Stimulated activated CD4-positive, alpha-beta T cell treated with anti-CD3 and anti-CD28 coated beads, Interleukin-4, amount 100 ng/mL, for 1 hour (primary cell): ENCODE data around the gene CALD1.

Experiments
- DNase-seq: peaks from one replicate; pipeline ENCODE4 v3.0.0-alpha.2; 2020

Gene CALD1

GRCh38 chr7:134778941-134779740 is at the start of gene CALD1:
CALD1 (plus strand) TSS chr7:134779634; CDS start chr7:134867734, 88,100 bp downstream.
- no peak for DNase-seq

- DNase-seq: no peak
Observed at GRCh38 chr7:134729895-134730294, 49.5 kb upstream of the CALD1 start.

- DNase-seq: no peak
Observed at GRCh38 chr7:134730411-134730829, 49.0 kb upstream of the CALD1 start.

DNA sequence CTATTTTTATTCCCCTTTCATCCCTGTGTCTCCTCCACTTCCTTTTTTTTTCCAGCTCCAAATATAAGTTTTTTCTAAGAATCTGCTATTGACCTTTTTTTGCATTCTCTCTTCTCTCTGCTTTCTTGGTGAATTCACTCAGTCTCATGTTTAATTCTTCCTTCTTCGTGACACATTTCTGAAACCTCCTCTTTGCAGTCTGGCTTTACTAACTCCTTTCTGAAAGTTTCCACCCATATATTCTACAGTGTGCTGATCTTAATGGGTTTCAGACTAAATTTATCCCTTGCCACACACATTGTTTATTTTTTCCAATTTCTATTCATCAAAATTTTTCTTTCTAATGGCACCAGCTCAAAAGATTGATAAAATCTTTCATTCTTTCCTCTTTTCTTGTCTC is 47.8 kb upstream of the CALD1 start:
- no peak for DNase-seq

DNA sequence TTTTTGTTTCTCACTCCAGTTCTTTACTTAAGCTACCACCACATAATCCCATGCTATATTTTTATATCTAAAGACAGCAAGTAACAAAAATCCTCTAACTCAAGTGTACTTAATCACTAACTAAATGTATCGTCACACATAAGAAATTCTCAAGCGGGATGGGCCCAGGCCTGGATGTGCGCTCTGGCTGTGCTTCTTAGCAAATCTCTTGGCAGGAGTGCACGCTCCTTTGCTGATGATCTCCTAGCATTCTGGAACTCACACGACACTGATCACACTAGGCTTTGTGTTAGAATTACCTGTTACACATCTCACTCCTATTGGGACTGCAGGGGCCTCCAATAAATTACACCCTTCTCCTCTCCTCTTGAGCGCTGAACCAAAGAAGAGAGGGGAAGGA is 46.7 kb upstream of the CALD1 start:
- DNase-seq: no peak

GRCh38 chr7:134736381-134736780 is 43.1 kb upstream of the CALD1 start:
- DNase-seq: no peak

DNA sequence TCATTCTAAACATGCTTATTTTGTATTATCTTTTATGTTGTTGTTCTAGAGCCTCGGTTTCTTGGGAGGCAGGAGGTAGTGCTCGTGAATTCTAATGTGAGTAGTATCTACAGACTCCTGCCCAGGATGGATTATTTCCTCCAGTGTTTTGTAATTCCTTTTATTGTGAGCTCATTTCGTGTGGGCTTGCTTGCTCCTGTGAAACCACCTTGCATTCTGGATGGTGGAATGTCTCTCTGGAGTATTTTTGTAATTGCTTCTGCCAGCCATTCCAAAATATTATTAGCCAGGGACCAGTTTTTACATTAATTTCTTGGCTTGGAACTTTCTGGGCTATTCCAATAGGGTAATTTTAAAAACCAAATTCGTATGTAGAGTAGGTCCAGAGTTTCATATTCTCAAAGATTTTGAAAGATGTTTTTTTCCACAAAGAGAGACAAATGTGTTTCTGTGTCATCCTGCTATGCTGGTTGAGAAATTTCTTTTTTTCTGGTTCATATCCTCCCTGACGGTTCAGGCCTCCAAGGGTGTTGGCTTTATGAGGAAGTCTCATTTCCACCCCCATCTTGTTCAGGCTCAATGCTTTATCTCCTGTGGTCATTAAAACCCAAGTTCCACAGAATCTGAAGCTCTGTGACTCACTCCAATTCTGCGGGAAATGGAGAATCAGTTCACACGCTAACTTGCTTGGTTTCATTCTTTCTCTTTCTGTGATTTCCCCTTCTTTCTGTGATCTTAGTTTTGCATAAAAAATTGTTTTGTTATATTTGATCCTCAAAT is 41.7 kb upstream of the CALD1 start:
- no peak for DNase-seq

GRCh38 chr7:134739362-134739761 is 40.1 kb upstream of the CALD1 start:
- DNase-seq: no peak

DNA sequence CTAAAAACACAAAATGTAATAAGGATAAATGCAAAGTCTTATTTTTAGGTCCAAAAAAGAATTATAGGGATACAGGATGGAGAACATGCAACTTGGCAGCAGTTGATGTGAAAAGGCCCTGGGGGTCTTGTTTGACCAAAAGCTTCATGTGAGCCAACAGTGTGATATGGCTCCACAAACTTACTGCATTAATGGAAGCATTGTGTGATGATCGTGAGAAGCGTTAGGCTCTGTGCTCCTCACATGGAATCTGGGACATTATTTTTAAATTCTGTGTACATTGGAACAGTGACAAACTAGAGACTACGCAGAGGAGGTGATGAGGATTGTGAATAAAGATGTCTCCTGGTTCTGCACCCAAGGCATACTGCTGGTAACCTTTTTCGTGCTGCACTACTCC is 39.1 kb upstream of the CALD1 start:
- DNase-seq: no peak

- DNase-seq: no peak
Observed at GRCh38 chr7:134741907-134742635, 37.4 kb upstream of the CALD1 start.

DNA sequence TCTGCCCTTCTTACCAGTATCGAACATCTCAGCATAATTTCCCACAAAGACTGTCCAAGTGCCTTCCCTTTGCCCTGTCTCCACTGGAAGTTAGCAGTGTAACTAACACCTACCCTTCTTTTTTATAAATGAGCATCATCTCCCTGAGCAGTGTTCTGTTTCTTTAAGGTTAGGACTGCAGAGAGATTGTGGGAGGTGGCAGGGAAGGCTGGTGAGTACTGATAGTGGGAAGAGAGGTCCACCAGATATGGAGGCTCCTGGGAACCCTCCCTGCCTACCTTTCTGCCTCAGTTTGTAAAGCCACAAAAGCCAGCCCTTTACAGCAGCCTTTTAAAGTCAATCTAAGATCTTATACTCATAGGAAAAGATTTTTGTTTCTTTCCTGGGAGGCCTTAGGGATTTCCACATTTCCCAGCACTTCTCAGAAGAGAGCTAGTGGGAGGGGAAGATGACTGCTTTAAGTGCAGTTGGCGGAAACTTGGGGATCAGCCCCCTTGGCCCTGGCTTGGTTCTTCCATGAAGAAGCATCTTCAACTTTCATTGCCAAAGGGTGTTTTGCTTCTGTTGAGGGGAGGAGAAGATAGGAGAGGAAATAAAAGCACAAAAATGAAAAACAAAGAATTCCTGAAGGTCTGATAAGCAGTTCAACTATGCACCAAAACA is 36.6 kb upstream of the CALD1 start:
- DNase-seq: no peak

DNA sequence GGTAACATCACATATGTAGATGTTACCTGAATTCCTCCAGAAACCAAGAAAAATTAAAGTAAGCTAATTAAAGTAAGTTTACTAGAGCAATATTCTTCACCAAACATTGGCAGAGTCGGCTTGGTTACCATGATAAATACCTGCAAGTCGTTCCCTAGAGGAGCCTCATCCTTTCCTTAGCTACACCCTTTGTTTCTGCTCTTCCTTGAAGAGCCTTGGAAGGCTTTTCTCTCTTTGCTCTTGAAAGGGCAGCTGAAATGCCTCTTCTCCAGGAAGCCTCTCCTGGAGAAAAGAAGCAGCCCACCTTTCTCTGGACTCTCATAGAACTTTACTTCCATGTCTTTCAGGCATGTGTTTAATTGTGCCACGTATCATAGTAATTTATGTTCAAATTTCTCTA is 34.9 kb upstream of the CALD1 start:
- no peak for DNase-seq

GRCh38 chr7:134747326-134747725 is 32.1 kb upstream of the CALD1 start:
- no peak for DNase-seq

DNA sequence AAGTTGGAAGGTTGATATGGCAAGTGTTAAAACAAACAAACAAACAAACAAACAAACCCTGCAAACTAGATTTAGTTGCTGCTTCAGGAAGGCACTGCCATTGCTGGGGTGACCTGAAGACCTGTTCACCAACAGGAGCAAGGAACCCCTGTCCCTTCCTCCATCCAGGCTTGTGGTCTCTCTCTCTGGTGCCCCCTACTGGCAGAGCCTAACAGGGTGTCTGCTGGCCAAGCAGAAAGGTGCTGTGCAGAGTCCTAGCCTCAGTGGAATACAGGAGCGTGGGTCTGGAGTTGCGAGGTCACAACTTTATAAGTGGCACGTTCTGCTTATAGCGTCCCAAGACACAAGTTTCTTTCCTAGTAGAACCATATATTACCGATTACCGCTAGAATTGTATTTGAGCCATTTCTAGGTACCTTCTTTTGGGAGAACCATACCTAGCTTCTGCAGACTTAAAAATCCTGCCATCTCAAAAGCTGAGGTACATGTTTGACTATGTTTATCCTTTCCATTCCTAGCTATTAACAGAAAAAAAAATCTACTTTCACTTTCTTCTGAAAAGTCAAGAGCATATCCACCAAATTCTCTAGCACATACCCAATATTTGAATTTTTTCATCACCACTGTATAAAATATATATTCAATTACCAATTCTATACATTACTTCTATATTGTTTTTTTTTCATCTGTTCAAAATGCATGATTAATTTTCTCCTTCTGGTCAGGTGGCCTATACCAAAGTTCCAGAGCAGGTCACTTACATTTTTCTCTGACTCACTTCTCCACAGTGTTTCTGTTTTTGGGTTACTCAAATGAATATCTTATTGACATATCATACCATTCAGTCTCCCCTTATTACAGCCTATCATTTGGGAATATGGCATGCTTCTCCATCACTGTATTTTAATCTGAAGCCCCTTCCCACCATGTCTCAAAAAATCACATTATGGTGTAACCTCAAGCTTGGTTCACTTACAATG is 29.1 kb upstream of the CALD1 start:
- peak; percentile 61 for DNase-seq

- DNase-seq: no peak
Observed at GRCh38 chr7:134752006-134752760, 27.3 kb upstream of the CALD1 start.

DNA sequence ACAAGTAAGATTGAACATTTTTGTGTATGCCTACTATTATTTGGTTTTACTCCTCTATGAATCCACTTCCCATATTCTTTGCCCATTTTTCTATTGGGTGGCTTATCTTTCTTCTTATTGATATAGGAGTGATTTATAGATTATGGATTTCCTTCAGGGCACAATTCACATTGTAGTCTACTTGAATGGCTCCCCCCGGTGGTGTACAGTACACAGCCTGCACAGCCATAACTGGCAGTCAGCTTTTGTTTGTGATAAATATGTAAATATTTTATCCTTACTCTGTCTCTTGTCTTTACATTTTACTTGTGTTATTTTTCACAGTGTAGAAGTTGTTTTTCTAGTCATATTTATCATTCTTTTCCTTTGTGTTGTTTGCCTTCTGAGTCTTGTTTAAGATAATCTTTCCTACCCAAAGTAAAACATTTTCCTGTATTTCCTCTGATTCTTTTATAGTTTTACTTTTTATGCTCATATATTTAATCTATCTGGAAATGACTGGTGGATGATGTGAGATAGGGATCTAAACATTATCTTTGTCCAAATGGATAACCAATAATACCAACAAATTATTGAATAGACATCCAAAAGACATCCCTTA is 23.9 kb upstream of the CALD1 start:
- peak; percentile 49 for DNase-seq

- no peak for DNase-seq
Observed at GRCh38 chr7:134757938-134758337, 21.5 kb upstream of the CALD1 start.

DNA sequence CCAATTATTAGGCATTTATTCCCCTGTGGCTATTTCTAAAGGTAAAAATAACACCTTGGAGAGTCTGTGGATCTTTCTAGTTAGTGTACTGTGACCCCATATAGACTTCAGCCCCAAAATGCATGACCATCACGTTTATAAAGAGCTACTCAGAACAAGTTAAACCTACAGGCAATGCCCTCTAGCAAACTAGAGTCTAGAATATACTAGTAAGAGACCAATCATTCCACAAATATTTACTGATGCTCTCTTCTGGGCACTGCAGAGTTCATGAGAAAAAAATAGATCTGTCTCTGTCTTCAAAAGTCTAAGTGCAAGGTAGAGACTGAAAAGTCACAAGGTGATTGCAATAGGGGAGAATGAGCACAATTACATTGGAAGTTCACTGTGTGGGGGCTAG is 20.5 kb upstream of the CALD1 start:
- no peak for DNase-seq

GRCh38 chr7:134761266-134761665 is 18.2 kb upstream of the CALD1 start:
- no peak for DNase-seq

DNA sequence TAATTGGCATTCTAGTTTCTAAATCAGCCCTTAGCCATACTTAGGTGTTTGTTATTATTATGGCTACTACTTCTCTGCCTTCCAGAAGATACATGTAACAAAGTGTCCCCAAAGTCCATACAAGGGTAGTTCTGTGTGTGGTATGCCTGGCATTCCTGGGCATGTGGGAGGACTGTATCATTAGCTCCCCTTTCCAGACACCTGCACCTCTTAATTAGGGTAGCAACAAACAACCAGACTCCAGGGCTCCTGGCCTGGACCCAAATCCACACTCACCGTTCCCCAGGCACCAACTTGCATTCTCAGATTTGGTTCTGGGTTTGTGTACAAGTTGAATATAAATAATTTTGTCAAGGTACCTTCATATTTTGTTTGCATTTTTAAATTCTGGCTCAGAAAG is 15.5 kb upstream of the CALD1 start:
- no peak for DNase-seq

- DNase-seq: no peak
Observed at GRCh38 chr7:134764365-134764764, 15.1 kb upstream of the CALD1 start.
